ENCODE results near the gene FAM229B. TPM values are rescaled to one million over a fixed set of nuclear protein-coding genes. Genes with fewer than 3 reads are reported as not detected.

The FAM229B gene
- total and polyA plus RNA-seq, 2 of the 8 experiments (the other 6 are each of a cell fraction or from before 2014, with no cell fraction given) = 10.0 to 10.4 TPM

DNA sequence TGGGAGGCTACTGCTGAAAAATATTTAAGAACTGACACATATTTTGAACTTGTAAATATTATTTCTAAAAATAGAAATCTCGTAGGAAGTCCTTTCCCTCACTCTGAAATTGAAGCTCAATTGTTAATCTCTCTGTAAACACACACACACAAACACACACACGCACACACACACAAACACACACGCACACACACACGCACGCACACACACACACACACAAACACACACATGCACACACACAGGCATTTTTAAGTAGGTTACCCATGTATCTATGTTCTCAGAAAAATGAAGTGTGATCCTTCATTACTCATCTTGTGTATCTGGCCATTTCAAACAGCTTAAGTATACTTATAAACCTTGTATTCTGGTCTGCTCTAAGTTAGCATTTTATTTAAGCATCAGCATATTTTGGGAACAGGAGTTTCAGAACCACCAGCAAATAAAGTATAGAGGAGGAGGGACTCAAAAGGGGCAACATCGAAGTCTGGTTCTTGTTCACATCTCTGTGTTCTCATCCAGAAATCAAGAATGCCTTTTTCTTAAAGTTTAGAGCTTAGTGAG, 21.9 kb upstream of the FAM229B start (continued):
- TF ChIP-seq, protein P1, sequence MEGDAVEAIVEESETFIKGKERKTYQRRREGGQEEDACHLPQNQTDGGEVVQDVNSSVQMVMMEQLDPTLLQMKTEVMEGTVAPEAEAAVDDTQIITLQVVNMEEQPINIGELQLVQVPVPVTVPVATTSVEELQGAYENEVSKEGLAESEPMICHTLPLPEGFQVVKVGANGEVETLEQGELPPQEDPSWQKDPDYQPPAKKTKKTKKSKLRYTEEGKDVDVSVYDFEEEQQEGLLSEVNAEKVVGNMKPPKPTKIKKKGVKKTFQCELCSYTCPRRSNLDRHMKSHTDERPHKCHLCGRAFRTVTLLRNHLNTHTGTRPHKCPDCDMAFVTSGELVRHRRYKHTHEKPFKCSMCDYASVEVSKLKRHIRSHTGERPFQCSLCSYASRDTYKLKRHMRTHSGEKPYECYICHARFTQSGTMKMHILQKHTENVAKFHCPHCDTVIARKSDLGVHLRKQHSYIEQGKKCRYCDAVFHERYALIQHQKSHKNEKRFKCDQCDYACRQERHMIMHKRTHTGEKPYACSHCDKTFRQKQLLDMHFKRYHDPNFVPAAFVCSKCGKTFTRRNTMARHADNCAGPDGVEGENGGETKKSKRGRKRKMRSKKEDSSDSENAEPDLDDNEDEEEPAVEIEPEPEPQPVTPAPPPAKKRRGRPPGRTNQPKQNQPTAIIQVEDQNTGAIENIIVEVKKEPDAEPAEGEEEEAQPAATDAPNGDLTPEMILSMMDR (IDR thresholded peaks at IDR 0.05; ENCODE audit: control extremely low read depth in 1 of 3, insufficient read depth in 1 of 3, low read depth in 1 of 3, low read length in 3 of 3) = no peak
- TF ChIP-seq SUZ12 (IDR thresholded peaks at IDR 0.05; ENCODE audit: low read length) (no peak), SP2 (IDR thresholded peaks at IDR 0.05; ENCODE audit: low read length) (no peak), BCL11A (IDR thresholded peaks at IDR 0.05; ENCODE audit: low read depth in 2 of 2, low read length in 2 of 2) (no peak), PHF8 (conservative IDR thresholded peaks at IDR 0.05; ENCODE audit: low read depth, low read length) (no peak), FOSL1 (IDR thresholded peaks at IDR 0.05; ENCODE audit: insufficient read depth, low read depth, low read length) (no peak), SP1 (IDR thresholded peaks at IDR 0.05; ENCODE audit: low read depth, low read length) (no peak), ZNF274 (IDR thresholded peaks at IDR 0.05; ENCODE audit: borderline replicate concordance, extremely low read depth, low read length) (no peak)

All from H1 (cell line).